Activated CD4-positive, alpha-beta T cell treated with anti-CD3 and anti-CD28 coated beads, Interleukin-2, Interleukin-6, amounts not matched to agents 100 ng/mL and 50 ng/mL, durations not matched to agents 16 hours and 8 hours (primary cell): Measurements from ENCODE around the gene TAPT1.
"Not testable (repeated sequence)": the region's sequence is repeated elsewhere in the genome, so short reads cannot be mapped to it uniquely, and the experiment has no call there.

ENCODE experiments used
- DNase-seq: peaks from one replicate; pipeline ENCODE4 v3.0.0-alpha.2; 2020

TAPT1 gene

DNA sequence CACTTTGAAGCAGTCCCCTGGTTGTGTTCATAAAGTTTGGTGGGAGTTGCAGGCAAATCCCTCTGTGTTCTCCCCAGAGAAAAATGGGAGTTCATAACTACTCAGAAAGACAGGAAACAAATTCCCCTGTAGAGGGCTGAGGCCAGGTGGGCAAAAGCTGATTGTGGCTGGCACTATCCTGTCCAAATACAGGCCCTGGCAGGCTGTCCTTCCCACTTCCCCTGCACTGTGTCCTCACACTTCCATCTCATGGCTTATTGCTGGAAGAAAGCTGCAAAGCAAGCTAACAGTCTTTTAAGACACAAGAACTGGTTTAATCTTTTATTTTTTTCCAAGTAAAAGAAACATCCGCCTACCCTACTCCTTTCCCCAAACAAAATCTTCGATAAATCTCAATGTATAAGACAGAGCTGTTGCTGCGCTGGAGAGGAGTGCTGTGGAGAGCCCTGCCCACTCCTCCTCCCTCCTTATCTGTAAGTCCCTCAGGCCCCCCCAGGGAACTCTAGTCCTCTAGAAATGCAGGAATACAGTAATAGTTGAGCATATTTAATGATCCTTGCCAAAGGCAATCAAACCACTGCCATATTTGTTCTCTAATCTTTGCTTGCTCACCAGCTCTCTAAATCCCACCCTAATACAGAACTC, 14.0 kb downstream of the TAPT1 start:
- no peak for DNase-seq

DNA sequence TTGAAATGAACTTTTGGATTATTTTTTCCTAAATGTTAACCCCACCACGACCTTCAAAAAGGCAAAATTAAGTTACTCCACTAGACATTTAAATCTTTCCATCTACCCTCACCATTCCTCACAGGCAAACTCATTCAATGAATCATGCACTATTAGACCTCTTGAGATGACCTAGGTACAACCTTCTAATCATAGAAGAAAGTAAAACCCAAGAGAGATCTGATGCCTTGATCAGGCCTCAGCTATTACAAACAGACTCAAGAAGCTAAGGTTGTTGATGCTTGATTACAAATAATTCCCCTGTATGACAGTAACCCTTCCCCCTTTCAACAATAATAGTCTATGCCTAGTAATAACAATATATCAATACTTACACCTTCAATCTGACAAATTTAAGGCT, 18.9 kb downstream of the TAPT1 start:
- DNase-seq = no peak

DNA sequence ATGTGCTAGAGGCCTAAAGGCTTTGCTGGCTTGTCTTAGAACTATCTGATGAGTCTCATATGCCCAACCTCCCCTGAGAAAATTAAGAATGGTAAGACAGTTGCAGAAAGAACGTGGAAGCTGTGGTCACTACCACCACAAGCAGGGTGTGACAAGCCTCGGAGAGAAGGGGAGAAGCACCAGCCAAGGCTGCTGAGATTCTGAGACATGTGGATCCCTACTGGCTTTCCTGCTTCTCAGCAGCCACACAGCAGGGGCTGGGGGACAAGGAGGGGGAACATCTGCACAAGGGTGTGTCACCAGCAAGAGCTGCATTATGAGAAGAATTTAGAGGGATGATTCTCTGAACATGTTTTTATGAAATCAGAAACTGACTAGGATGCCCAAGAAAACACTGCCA, 19.4 kb downstream of the TAPT1 start:
- no peak for DNase-seq

DNA sequence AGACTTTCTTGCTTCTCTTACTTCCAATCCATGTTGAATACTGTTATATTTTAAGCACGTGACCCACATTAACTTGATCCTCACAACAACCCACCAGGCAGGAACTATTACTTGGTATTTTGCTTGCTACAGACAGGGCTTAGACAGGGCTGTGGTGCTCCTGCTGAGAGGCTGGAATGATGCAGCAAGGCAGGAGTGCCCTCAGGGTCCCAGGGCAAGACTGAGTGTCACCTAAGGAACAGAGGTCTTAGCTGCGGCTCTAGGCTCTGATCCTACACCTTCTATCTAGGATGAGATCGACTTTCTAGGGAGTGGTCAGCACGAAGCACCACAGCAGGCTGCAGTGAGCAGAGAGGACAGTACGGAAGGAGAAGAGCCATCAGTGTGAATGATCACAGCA, 20.0 kb downstream of the TAPT1 start:
- DNase-seq = no peak

DNA sequence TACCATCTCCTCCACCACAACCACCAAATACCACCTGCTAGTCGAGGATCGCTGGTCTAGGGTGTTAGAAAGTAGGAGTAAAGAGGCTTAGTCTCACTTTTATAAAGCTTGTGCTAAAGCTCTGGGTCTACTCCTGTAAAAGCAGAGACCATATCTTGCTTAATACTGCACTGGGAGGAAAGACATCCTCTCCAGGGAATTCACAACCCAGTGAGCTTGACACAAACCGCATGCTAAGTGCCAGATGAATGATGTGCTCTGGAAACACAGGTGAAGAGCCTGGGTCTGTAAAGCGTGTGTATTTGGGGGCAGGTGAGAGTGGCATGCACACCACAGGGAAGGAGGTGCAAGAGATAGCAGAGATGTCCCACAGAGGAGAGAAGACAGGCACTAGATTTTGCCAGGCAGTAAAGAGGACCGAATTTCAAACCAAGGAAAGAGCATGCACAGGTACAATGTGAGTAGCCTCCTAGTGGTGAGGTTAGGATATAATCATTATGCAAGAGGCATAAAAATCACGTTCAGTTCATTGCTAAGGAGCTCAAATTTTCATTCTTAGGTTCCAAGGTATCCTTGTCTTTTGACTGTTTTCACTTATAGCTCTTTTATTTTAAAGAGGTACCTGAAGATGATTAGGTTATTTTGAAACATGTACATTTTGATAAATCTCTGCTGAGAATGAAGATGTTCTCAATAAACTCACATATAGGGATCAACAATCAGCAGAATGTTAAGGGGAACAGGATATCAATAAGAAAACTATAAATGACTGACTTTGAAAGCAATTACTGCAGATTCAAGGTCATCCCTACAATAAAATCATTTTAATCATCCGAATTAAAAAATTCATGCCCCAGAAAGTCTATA, 20.7 kb downstream of the TAPT1 start:
- peak; percentile 45 for DNase-seq

DNA sequence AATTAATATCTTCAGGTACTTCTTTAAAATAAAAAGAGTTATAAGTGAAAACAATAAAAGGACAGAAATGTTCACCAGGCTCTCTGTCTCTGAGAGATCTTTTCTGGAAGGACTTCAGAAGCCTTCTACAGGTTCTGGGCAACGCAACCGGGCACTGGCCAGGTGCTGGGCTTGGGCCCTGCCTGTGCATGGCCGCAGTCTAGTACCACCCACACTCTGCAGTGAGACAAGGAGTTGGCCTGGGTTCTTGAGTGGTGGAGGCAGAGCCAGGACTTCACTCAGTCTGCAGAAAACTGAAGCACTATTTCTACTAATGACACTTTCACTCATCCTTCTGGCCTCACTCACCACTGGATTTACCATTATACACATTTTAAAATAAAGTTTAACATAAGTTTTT, 21.8 kb downstream of the TAPT1 start:
- no peak for DNase-seq

DNA sequence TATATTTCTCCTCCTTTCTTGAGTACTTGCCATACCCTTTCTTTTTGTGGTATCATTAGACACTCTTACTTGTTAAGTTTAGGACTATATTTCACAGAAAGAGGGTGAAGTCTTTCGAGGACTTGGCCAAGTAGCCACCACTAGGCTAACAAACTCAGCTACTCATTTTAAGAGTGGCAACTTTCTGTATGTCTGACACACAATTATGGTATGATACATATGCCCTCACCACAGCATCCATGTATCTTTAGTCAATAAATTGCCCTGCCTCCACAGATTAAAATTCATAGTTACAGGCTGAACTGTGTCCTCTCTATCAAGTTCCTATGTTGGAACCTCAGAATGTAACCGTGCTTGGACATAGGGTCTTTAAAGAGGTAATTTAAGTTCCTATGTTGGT, 23.2 kb downstream of the TAPT1 start:
- no peak for DNase-seq

DNA sequence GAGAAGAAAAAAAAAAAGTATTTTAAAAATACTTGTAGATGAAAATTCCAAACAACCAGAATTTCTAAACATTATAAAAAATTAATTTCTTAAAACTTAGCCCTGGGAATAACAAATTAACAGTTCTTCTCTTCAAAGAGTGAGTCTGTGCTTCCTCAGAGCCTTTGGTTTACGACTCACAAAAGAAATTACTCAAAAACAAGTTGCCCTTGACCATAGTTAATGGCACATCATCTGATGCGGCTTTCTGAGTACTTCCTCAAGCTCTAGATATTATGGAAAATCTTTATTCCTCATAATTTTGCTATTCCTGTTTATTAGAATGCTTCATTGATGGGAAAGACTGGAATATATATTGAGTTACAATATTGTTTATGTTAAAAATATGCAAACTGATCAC, 23.7 kb downstream of the TAPT1 start:
- no peak for DNase-seq

DNA sequence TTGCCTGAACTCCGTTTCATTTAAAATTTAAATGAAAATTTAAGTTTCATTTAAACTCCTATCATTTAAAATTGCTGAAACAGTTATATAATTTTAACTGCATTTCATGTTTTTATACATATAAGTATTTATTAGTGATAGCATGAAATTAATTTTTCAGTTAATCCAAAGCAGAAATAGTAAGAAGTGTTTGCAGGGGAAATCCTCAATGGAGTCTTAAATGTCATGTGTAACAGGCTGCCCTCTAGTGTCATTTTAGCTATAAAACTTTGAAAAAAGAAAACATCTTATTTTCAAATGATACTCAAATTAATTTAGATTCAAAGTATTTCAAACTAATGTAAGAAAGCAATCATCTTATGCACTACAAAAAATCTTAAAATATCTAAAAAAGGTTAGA, 27.2 kb downstream of the TAPT1 start:
- DNase-seq = no peak

DNA sequence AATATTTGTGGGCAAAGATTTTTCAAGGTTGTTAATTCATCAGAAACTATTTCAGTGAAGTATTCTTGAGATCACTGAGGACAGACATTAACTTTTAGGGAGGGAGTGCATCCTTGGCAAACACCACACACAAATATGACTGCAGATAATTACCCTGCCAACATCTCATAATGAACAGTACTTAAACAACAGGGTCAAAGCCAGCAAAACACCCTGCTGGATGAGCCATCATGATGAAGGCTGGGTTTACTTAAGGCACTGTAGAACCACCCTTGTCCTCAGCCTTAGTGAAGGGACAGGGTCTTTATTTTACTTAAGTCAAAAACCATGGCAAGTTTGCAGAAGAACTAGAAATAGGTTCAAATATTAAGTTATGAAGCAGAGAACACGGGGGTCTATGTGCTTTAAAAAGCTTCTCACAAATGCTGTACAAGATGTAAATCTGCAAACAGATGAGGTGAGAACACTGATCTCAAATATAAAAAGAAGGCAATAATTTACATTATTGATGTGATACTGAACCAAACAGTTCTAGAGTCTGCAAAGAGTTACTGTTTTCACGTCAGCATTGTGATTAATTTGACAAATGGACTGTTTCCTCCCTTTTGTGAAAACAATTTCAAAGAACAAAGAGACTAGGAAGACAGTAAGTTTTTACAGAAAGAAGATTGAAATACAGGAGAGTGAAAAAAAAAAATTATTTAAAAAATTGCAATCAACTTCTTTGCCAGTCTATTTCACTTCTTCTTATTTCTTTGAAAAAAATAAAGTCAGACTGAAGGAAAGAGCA, 28.2 kb downstream of the TAPT1 start:
- DNase-seq = no peak

DNA sequence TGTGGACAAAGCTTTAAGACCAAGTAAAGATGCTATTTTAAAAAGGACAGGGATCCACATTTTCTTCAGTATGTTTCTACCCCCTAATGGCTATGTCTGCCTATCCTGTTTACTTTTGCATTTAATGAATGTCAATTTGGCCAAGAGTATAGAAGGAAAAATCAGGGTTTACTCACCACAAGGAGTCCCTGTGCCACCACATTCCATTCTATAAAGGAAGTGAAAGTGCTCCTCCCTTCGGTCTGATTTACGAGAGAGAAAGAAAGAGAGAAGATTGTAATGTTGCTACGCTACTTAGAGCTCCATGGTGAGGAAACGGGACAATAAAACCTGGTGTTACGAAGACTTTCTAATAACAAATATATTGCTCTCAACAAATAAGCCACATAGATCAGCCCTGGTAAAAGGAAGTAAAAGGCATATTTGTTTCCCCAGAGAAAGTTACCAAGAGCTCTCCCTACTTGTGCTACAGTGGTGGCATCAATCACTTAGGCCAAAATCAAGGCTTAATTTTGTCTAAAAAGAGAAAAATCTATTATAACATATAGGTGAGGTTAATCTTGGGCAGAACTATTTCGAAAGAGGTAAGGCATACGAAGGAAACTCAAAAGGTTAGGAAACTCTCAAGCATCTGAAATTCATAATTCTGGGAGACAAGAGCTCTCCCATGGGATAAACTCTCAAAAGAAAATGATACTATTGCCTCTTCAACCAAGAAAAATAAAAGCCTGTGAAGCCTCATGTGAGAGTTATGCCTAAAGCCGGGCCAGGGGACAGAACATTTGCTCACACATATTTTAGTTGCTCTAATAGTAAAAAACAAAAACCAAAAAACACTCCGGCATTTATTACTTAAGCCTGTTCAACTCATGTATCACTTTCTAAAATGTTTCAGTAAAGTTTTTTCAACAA, 29.5 kb downstream of the TAPT1 start:
- no peak for DNase-seq

DNA sequence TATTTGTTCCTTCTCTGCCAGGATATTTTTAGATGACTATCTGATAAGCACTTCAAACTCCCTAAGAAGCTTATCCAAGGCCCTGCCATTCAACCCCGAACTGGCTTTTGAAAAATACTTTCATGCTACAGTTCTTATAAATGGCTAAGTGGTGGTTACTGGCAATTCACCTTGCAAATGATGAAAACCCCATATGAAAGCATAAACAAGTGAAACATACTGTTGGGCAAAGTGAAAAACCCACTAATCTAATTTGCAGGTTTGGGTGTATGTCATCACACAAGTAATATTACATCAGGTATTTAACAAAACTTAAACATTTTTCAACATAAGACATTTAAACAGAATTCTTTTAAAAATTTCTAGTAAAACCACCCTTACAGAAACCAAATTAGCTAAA, 31.1 kb downstream of the TAPT1 start:
- DNase-seq = no peak

DNA sequence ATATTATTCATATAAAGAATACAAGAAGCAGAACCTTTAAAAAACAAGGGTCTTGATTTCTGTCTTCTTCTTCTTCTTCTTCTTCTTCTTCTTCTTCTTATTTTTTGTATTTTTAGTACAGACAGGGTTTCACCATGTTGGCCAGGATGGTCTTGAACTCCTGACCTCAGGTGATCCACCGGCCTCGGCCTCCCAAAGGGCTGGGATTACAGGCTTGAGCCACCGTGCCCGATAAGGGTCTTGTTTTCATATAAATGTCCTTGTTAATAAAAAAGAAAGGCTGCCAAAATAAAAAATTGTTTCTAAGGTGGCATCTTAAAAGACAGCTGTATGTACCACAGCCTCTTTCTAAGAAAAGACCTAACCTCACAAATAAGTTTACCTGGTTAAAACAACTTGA, 31.5 kb downstream of the TAPT1 start:
- not testable (repeated sequence) for DNase-seq

DNA sequence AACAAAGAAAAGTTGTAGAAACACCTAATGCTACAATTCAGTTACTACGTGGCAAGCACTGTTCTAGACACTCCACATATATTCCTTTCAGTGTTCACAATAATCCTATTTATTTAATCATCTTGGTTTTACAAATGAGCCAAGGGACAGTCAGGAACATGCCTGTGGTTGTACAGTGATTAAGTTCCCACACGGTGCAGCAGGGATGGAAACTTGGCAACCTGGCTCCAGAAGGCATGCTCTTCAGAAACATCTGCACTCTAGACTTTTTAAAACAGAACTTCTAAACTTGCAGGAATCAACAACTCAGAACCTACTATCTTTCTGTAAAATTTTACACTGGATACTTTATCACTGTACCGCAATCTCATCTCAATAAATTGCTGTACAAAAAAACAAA, 32.1 kb downstream of the TAPT1 start:
- DNase-seq = no peak

DNA sequence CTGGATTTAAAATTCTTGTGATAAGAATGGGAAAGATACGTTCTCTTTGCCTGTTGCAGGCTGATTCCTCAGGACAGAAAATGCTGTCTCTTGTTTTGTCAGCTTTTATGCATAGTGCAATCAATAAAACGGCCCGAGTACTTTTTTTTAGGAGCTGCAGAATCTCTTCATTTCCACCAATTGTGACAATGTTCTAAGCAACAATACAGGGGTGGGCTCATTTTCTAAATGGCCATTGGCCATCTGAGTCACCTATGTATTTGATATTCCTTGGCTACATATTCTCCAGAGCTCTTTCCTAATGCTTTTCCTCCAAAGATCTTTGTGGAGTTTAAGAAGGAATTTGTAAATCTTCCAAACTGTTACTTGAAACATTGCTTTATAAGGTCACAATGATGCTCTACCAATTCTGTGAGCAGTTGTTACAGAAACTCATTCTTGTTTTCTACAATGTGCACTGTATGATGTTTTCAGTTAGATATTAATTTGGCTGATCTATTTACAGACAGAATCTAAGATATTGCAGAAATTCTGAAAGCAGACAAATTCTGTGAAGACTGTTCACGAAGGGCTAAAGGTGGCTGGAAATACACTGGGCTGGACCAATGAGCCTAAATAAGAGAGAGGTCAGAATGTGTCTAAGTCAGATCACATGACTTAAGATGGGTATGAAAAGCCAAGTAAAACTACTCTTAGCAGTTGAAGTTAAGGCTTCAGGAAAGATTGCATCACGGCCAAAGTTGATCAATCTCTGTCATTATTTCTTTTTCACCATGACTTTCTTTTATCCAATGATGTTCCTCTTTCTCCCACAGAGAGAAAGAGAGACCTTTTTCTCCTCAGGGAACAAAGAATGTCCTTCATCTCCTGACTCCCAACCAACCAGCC, 33.4 kb downstream of the TAPT1 start:
- DNase-seq = no peak

DNA sequence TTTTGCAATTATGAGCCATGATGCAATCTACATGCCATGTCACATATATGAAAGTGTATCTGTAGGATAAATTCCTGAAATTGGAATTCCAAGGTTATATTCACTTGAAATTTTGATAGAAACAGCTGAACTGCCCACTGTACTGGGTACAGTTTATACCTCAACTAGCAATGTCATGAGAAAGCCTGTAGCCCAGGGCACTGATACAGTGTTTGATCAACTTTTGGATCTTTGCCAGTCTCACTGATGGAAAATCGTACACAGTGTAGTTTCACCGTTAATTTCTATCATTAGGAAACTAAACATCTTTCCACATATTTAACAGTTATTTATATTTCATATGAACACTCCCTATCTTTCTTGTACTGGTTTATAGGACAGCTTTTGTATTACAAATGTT, 34.2 kb downstream of the TAPT1 start:
- no peak for DNase-seq

DNA sequence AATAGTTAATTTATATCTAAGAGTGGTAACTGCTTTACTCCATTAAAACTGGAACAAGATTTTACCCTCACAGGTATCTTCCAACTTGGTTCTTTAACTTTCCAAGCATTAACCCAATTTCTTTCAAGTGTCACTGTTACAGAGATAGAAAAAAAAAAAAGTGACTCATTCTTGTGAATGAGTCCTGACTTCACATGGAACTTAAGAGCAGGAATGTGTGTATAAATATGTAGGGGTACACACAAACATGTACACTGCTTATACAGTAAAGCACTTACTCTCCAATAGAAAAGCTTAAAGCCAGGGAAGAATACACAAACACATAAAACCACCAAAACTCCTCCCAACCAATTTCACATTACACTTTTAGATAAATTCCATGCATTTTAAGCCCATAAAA, 38.8 kb downstream of the TAPT1 start:
- no peak for DNase-seq

DNA sequence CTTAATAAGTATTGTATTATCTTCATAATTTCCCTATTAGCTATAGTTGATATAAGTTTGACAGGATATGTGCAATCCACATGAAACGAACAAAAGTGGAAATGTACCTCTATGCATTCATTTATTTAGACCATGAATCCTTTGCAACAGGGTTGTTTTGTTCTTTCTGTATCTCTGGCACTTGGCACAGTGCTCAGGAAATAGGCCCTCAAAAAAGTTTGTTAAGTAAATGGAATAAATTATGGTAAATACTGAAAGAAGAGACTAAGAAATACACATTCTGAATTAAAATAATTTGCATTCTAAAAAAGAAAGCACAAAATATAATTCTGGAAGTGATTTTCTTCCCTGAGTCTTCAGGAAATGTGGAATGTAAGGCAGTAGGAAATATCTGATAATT, 39.3 kb downstream of the TAPT1 start:
- no peak for DNase-seq

DNA sequence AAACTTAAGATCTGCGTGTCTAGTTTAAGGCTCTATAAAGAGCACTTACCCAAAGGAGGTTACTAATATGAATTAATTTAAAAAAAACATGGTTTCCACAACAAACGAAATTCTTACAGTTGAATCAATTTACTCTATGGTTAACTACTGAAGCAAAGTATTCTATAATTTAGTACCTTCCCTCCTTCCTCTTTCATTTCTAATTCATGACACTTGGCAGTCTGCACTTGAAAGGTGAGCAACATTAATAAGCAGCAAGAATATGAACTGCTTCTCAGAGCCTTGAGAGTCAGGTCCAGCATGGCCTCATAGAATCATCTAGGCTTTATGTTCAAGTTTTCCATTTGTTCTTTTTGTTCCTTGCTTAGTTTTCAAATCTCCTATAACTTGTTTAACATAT, 42.7 kb downstream of the TAPT1 start:
- DNase-seq = no peak

DNA sequence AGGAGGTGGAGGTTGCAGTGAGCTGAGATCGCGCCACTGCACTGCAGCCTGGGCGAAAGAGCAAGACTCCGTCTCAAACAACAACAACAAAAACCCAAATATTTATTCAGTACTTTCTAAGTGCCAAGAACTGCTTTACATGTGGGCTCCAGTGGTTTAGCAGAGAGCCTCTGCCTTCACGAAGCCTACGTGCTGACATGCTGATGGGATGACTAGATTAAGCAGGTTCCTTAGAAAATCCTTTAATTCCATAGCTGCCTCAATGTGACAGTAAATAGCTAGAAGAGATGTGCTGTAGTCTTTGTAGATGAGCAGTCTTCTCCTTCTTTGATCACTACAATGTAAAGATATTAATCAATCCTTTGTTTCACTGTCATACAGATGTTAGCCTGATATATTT, 49.6 kb downstream of the TAPT1 start:
- DNase-seq = no peak

DNA sequence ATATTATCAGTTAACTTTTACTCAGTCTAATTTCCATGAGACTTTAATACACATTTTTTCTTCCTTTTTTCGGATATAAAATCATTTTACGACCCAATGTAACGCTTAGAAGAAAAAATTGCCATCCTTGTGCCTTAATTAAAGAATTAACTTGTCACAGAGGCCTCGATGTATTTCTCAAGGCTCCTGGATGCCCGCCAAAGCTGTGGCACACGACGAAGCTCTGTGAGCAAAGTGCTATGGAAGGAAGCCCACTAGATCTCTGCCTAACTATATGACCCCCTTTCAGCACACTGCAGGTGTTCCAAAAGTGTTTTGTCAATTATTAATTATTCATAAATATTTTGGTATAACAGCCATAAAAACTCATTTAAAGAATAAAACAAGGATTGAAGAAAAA, 54.4 kb downstream of the TAPT1 start:
- DNase-seq = no peak

DNA sequence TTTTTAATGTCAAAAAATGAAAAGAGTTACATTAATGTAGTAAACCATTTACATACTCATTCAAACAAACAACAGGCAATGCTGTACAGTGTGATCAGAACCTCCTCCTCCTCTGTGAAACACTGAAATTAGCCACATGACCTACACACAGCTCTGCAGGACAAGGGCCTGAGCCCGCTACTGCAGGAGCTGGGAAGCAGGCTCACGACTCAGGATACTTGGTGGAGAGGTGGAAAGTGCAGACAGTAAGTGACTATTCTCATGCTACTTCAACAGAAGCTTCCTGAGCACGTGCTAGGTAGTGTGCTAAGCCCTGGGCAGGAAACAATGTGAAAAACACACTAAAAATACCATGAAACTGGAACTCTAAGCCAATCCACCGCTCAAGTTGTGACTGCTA, 56.8 kb downstream of the TAPT1 start:
- no peak for DNase-seq
